GM19324 (cell line): ENCODE results near the gene CACNB2.

Experiments
- ATAC-seq: cut with Tn5 transposase; IDR thresholded peaks from one replicate; pipeline ENCODE4 v1.9.1; 2021; ENCODE audit warnings: mild to moderate bottlenecking, moderate library complexity; ENCODE audit not compliant: unreplicated experiment, low FRiP score

Gene CACNB2

GRCh38 chr10:18378766-18379165, 238.5 kb downstream of the CACNB2 start:
- ATAC-seq = no peak

GRCh38 chr10:18381679-18382078, 241.5 kb downstream of the CACNB2 start:
- no peak for ATAC-seq

- no peak for ATAC-seq
Measured at GRCh38 chr10:18397906-18398305, 257.7 kb downstream of the CACNB2 start.

GRCh38 chr10:18399158-18399557, 258.9 kb downstream of the CACNB2 start:
- ATAC-seq = no peak

- ATAC-seq = peak; percentile 40
Measured at GRCh38 chr10:18400201-18400905, 260.1 kb downstream of the CACNB2 start.

GRCh38 chr10:18400906-18401245, 260.7 kb downstream of the CACNB2 start:
- peak; percentile 35 for ATAC-seq

GRCh38 chr10:18401416-18402195, 261.4 kb downstream of the CACNB2 start:
- ATAC-seq = no peak

- no peak for ATAC-seq
Measured at GRCh38 chr10:18402853-18403252, 262.6 kb downstream of the CACNB2 start.

GRCh38 chr10:18404530-18404929, 264.3 kb downstream of the CACNB2 start:
- no peak for ATAC-seq

GRCh38 chr10:18406136-18406535, 265.9 kb downstream of the CACNB2 start:
- ATAC-seq = no peak

- no peak for ATAC-seq
Measured at GRCh38 chr10:18409599-18410397, 269.6 kb downstream of the CACNB2 start.

- ATAC-seq = no peak
Measured at GRCh38 chr10:18414061-18414460, 273.8 kb downstream of the CACNB2 start.

- no peak for ATAC-seq
Measured at GRCh38 chr10:18417950-18418527, 277.8 kb downstream of the CACNB2 start.

- no peak for ATAC-seq
Measured at GRCh38 chr10:18418541-18419215, 278.5 kb downstream of the CACNB2 start.

GRCh38 chr10:18419945-18420344, 279.7 kb downstream of the CACNB2 start:
- ATAC-seq = no peak

- no peak for ATAC-seq
Measured at GRCh38 chr10:18421726-18422293, 281.6 kb downstream of the CACNB2 start.

GRCh38 chr10:18423058-18423637, 282.9 kb downstream of the CACNB2 start:
- ATAC-seq = no peak

GRCh38 chr10:18424200-18424599, 284.0 kb downstream of the CACNB2 start:
- peak; percentile 32 for ATAC-seq

GRCh38 chr10:18429335-18429734, 289.1 kb downstream of the CACNB2 start:
- ATAC-seq = no peak

GRCh38 chr10:18436902-18437301, 296.7 kb downstream of the CACNB2 start:
- no peak for ATAC-seq
